ENCODE measurements around the gene SEPTIN10. TPM values are rescaled to one million over a fixed set of nuclear protein-coding genes. Genes with fewer than 3 reads are reported as not detected.

Gene SEPTIN10
- total RNA-seq, 1 experiment from 2014 or later = 112 TPM

GRCh38 chr2:109633284-109633961 is 19.7 kb upstream of the SEPTIN10 start:
- no peak overlapping the region for H3K4me2 ChIP-seq
- H2AFZ ChIP-seq = no peak overlapping the region
- no peaks in the 10 kb centered on the region for H4K20me1 ChIP-seq (ENCODE audit: insufficient read depth)
- H3K9me2 ChIP-seq (ENCODE audit: insufficient read depth) = no peaks in the 10 kb centered on the region
- peaks cover 32% of the 10 kb centered on the region for H3F3A ChIP-seq (ENCODE audit: insufficient read depth, low read depth)
- H3K9me3 ChIP-seq (ENCODE audit: insufficient read depth, low read depth) = peaks cover 4% of the 10 kb centered on the region; the same call in 1 of the 2 replicates
- H3K4me3 ChIP-seq = no peak overlapping the region
- DNase-seq = no peak
- no peaks in the 10 kb centered on the region for H3K79me2 ChIP-seq (ENCODE audit: low read depth)
- no peaks in the 10 kb centered on the region for H3K27me3 ChIP-seq (ENCODE audit: insufficient read depth, low read depth)
- peak overlapping the region; percentile 67; the same call in 1 of the 2 replicates for H3K27ac ChIP-seq
- CTCF ChIA-PET = interaction anchor here (0.6 kb wide), 1 partner anchor 225 kb away, joined by 3 read pairs; no protein-coding TSS in a partner anchor
- TF ChIP-seq CTCF (conservative IDR thresholded peaks at IDR 0.05) (no peak), EZH2 (IDR thresholded peaks at IDR 0.05; ENCODE audit: low read depth) (no peak)
- intact Hi-C loops (cut with micrococcal nuclease; ENCODE audit: unreplicated experiment) = no loop called here
- POLR2A ChIA-PET (ENCODE audit: unreplicated experiment) = no interaction called here
- no peaks in the 10 kb centered on the region for H3K36me3 ChIP-seq (ENCODE audit: low read depth)
- no TSS peak for BruUV-seq (replicated peaks)
- H3K4me1 ChIP-seq (replicated peaks; ENCODE audit: insufficient read depth) = peaks cover 49% of the 10 kb centered on the region

GRCh38 chr2:109632158-109632789 is 18.5 kb upstream of the SEPTIN10 start:
- no peaks in the 10 kb centered on the region for H3K27me3 ChIP-seq (ENCODE audit: insufficient read depth, low read depth)
- H3F3A ChIP-seq (ENCODE audit: insufficient read depth, low read depth) = peaks cover 23% of the 10 kb centered on the region
- H3K79me2 ChIP-seq (ENCODE audit: low read depth) = no peaks in the 10 kb centered on the region
- no peak overlapping the region for H3K4me3 ChIP-seq
- TF ChIP-seq EZH2 (IDR thresholded peaks at IDR 0.05; ENCODE audit: low read depth) (no peak), CTCF (conservative IDR thresholded peaks at IDR 0.05) (no peak)
- H3K36me3 ChIP-seq (ENCODE audit: low read depth) = no peaks in the 10 kb centered on the region
- intact Hi-C loops (cut with micrococcal nuclease; ENCODE audit: unreplicated experiment) = no loop called here
- peaks cover 39% of the 10 kb centered on the region for H3K4me1 ChIP-seq (replicated peaks; ENCODE audit: insufficient read depth)
- DNase-seq = peak in 1 of 2 experiments; percentile 64
- BruUV-seq (replicated peaks) = no TSS peak
- H4K20me1 ChIP-seq (ENCODE audit: insufficient read depth) = no peaks in the 10 kb centered on the region
- H3K27ac ChIP-seq = peak overlapping the region; percentile 67
- peak overlapping the region; percentile 47 for H3K4me2 ChIP-seq
- POLR2A ChIA-PET (ENCODE audit: unreplicated experiment) = no interaction called here
- no peak overlapping the region for H2AFZ ChIP-seq
- H3K9me3 ChIP-seq (ENCODE audit: insufficient read depth, low read depth) = peaks cover 4% of the 10 kb centered on the region; the same call in 1 of the 2 replicates
- CTCF ChIA-PET = no interaction called here
- no peaks in the 10 kb centered on the region for H3K9me2 ChIP-seq (ENCODE audit: insufficient read depth)

- ChIA-PET POLR2A (ENCODE audit: unreplicated experiment) (no interaction called here), CTCF (no interaction called here)
- Histone ChIP-seq H3F3A (ENCODE audit: insufficient read depth, low read depth) (peaks cover 23% of the 10 kb centered on the region), H3K9me2 (ENCODE audit: insufficient read depth) (no peaks in the 10 kb centered on the region), H3K27me3 (ENCODE audit: insufficient read depth, low read depth) (no peaks in the 10 kb centered on the region), H3K4me2 (peak overlapping the region; percentile 47), H3K27ac (peak overlapping the region; percentile 67), H2AFZ (no peak overlapping the region), H3K9me3 (ENCODE audit: insufficient read depth, low read depth) (peaks cover 4% of the 10 kb centered on the region; the same call in 1 of the 2 replicates), H4K20me1 (ENCODE audit: insufficient read depth) (no peaks in the 10 kb centered on the region), H3K79me2 (ENCODE audit: low read depth) (no peaks in the 10 kb centered on the region), H3K4me1 (replicated peaks; ENCODE audit: insufficient read depth) (peaks cover 37% of the 10 kb centered on the region), H3K4me3 (no peak overlapping the region), H3K36me3 (ENCODE audit: low read depth) (no peaks in the 10 kb centered on the region)
- intact Hi-C loops (cut with micrococcal nuclease; ENCODE audit: unreplicated experiment) = no loop called here
- TF ChIP-seq CTCF (conservative IDR thresholded peaks at IDR 0.05) (no peak), EZH2 (IDR thresholded peaks at IDR 0.05; ENCODE audit: low read depth) (no peak)
- peak in 1 of 2 experiments; percentile 67 for DNase-seq
- BruUV-seq (replicated peaks) = no TSS peak
These were observed 18.0 kb upstream of the SEPTIN10 start for GRCh38 chr2:109631741-109632140.
